IMR-90 (cell line): ENCODE results near the gene LTBP1. TPM values are rescaled to one million over a fixed set of nuclear protein-coding genes. Genes with fewer than 3 reads are reported as not detected.

Experiments used
- ATAC-seq: fragments of 200-7000 bp; cut with Tn5 transposase; 2 replicates; pipeline ENCODE4 v1.9.1; 2020; ENCODE audit warnings: low read depth, mild to moderate bottlenecking, moderate library complexity
- BruUV-seq: library from RNA; stranded (reverse); fragments of 400-500 nt; replicated peaks from 2 replicates; lab custom pipeline; 2021; lab: Mats Ljungman, UMichigan
- CTCF ChIA-PET: fragments of 300-600 bp; formaldehyde crosslinking; extraction: SDS; loops from one replicate; lab custom pipeline; 2021; ENCODE audit warnings: antibody characterized with exemption; lab: Yijun Ruan, JAX
- POLR2A ChIA-PET: fragments of 300-600 bp; sonication (Branson Sonifier 250); formaldehyde crosslinking; loops from one replicate; lab custom pipeline; 2022; ENCODE audit warnings: antibody characterized with exemption; ENCODE audit not compliant: unreplicated experiment; lab: Charles Lee
- DNase-seq: peaks from one replicate; pipeline ENCODE4 v3.0.0; 2013
- H2AFZ ChIP-seq: replicated peaks from 2 replicates; pipeline ENCODE3; 2013; ENCODE audit warnings: low read length, mild to moderate bottlenecking; ENCODE audit not compliant: poor library complexity
- H2AK5ac ChIP-seq: 2 replicates; pipeline ENCODE4 v1.6.1; 2013; ENCODE audit warnings: low read depth, low read length, inconsistent platforms
- H2AK9ac ChIP-seq: replicated peaks from 2 replicates; pipeline ENCODE3; 2013; ENCODE audit warnings: mild to moderate bottlenecking, low read depth, low read length, moderate library complexity; ENCODE audit not compliant: poor library complexity
- H2BK120ac ChIP-seq: 2 replicates; pipeline ENCODE4 v1.6.1; 2013; ENCODE audit warnings: low read depth, low read length, inconsistent platforms
- H2BK15ac ChIP-seq: 3 replicates; pipeline ENCODE4 v1.6.1; 2013; ENCODE audit warnings: low read depth, low read length, inconsistent platforms
- H2BK20ac ChIP-seq: 2 replicates; pipeline ENCODE4 v1.6.1; 2013; ENCODE audit warnings: low read depth, mild to moderate bottlenecking, inconsistent platforms, low read length, moderate library complexity
- H2BK5ac ChIP-seq: 2 replicates; pipeline ENCODE4 v1.6.1; 2013; ENCODE audit warnings: mild to moderate bottlenecking, low read depth, low read length, inconsistent platforms; ENCODE audit not compliant: poor library complexity, severe bottlenecking
- H3K14ac ChIP-seq: replicated peaks from 2 replicates; pipeline ENCODE4 v1.6.1; 2013; ENCODE audit warnings: low read depth, low read length, inconsistent platforms
- H3K18ac ChIP-seq: 2 replicates; pipeline ENCODE4 v1.6.1; 2013; ENCODE audit warnings: low read depth, low read length, control low read depth
- H3K23ac ChIP-seq: 2 replicates; pipeline ENCODE4 v1.6.1; 2013; ENCODE audit warnings: low read depth, low read length, inconsistent platforms
- H3K27ac ChIP-seq: 2 replicates; pipeline ENCODE4 v1.5.1; 2013; ENCODE audit warnings: mild to moderate bottlenecking, control low read depth, low read length; ENCODE audit not compliant: insufficient read depth
- H3K27me3 ChIP-seq: 2 replicates; pipeline ENCODE4 v1.6.1; 2013; ENCODE audit warnings: low read length; ENCODE audit not compliant: control insufficient read depth, insufficient read depth
- H3K36me3 ChIP-seq: 2 replicates; pipeline ENCODE4 v1.6.1; 2013; ENCODE audit warnings: low read length, mixed read lengths; ENCODE audit not compliant: control insufficient read depth, insufficient read depth
- H3K4ac ChIP-seq: 2 replicates; pipeline ENCODE4 v1.6.1; 2013; ENCODE audit warnings: low read depth, low read length, inconsistent platforms
- H3K4me1 ChIP-seq: 2 replicates; pipeline ENCODE4 v1.6.1; 2013; ENCODE audit warnings: low read length, mixed read lengths; ENCODE audit not compliant: control insufficient read depth, insufficient read depth
- H3K4me2 ChIP-seq: 2 replicates; pipeline ENCODE4 v1.6.1; 2013; ENCODE audit warnings: low read depth, mild to moderate bottlenecking, control low read depth, low read length, moderate library complexity
- H3K4me3 ChIP-seq: 2 replicates; pipeline ENCODE4 v1.5.1; 2013; ENCODE audit warnings: low read depth, mild to moderate bottlenecking, control low read depth, low read length, moderate library complexity; ENCODE audit not compliant: insufficient read depth
- H3K56ac ChIP-seq: 2 replicates; pipeline ENCODE4 v1.6.1; 2013; ENCODE audit warnings: low read length, inconsistent platforms; ENCODE audit not compliant: insufficient read depth; ENCODE audit errors: extremely low read depth
- H3K79me1 ChIP-seq, 2 experiments: 2 replicates each; pipeline ENCODE4 v1.6.1; 2013; ENCODE audit warnings: low read length in 2 of 2, inconsistent platforms in 1 of 2, low read depth in 1 of 2
- H3K9ac ChIP-seq: 2 replicates; pipeline ENCODE4 v1.6.1; 2013; ENCODE audit warnings: low read depth, low read length, control low read depth
- H3K9me1 ChIP-seq: 2 replicates; pipeline ENCODE4 v1.6.1; 2013; ENCODE audit warnings: low read length, inconsistent platforms; ENCODE audit not compliant: insufficient read depth
- H3K9me3 ChIP-seq: 2 replicates; pipeline ENCODE4 v1.6.1; 2013; ENCODE audit warnings: low read length; ENCODE audit not compliant: control insufficient read depth, insufficient read depth
- H4K20me1 ChIP-seq: 2 replicates; pipeline ENCODE4 v1.6.1; 2013; ENCODE audit warnings: low read length, inconsistent platforms; ENCODE audit not compliant: insufficient read depth
- H4K5ac ChIP-seq: 2 replicates; pipeline ENCODE4 v1.6.1; 2013; ENCODE audit warnings: mild to moderate bottlenecking, low read depth, low read length, control low read depth
- H4K8ac ChIP-seq, 2 experiments: 2 replicates each; pipeline ENCODE4 v1.6.1; 2013; ENCODE audit warnings: low read depth in 2 of 2, low read length in 2 of 2, control low read depth in 1 of 2, inconsistent platforms in 1 of 2
- H4K91ac ChIP-seq: 2 replicates; pipeline ENCODE4 v1.6.1; 2013; ENCODE audit warnings: low read depth, low read length, inconsistent platforms; ENCODE audit not compliant: insufficient read depth
- CHD1 ChIP-seq: IDR thresholded peaks from 2 replicates; pipeline ENCODE4 v1.6.1; 2012; ENCODE audit warnings: low read depth, low read length, improper control_type of control experiment
- CTCF ChIP-seq: conservative IDR thresholded peaks from 2 replicates; pipeline ENCODE4 v1.5.1; 2012; ENCODE audit warnings: mild to moderate bottlenecking, low read depth, low read length, improper control_type of control experiment
- ELK1 ChIP-seq: fragments of 150-350 bp; IDR thresholded peaks from 2 replicates; pipeline ENCODE4 v1.6.1; 2016; ENCODE audit warnings: low read depth, mild to moderate bottlenecking, low read length, moderate library complexity, borderline replicate concordance
- FOS ChIP-seq: fragments of 150-350 bp; IDR thresholded peaks from 2 replicates; pipeline ENCODE4 v1.6.1; 2016; ENCODE audit warnings: low read depth, low read length
- MAZ ChIP-seq: IDR thresholded peaks from 2 replicates; pipeline ENCODE4 v1.6.1; 2012; ENCODE audit warnings: low read depth, mild to moderate bottlenecking, low read length, improper control_type of control experiment, moderate library complexity, borderline replicate concordance
- MXI1 ChIP-seq: IDR thresholded peaks from 2 replicates; pipeline ENCODE4 v1.6.1; 2012; ENCODE audit warnings: low read depth, mild to moderate bottlenecking, low read length, moderate library complexity, borderline replicate concordance
- RAD21 ChIP-seq: IDR thresholded peaks from 2 replicates; pipeline ENCODE4 v1.6.1; 2012; ENCODE audit warnings: low read length, improper control_type of control experiment
- RCOR1 ChIP-seq: IDR thresholded peaks from 2 replicates; pipeline ENCODE4 v1.6.1; 2012; ENCODE audit warnings: mild to moderate bottlenecking, low read length, improper control_type of control experiment; ENCODE audit not compliant: insufficient replicate concordance
- RFX5 ChIP-seq: IDR thresholded peaks from 2 replicates; pipeline ENCODE4 v1.8.0; 2012; ENCODE audit warnings: low read depth, mild to moderate bottlenecking, low read length, moderate library complexity
- SMC3 ChIP-seq: fragments of 150-350 bp; IDR thresholded peaks from 2 replicates; pipeline ENCODE4 v1.6.1; 2016; ENCODE audit warnings: low read depth, mild to moderate bottlenecking, antibody characterized with exemption, low read length, moderate library complexity
- WGBS, 2 experiments: methylation state at CpG; one replicate each; pipeline versions ENCODE4 v1.1.5 to v1.1.7; 2013; ENCODE audit warnings: missing lambda C conversion rate in 2 of 2; ENCODE audit not compliant: insufficient read length in 1 of 2; ENCODE audit errors: extremely low coverage in 2 of 2; 5-methylcytosine and 5-hydroxymethylcytosine counted together
- dilution Hi-C: fragments of 300-500 bp; cut with HindIII; formaldehyde crosslinking; loops from one replicate; pipeline ENCODE4 v1.14.3; 2018; ENCODE audit warnings: low sequenced_read_pairs; ENCODE audit not compliant: unreplicated experiment
- in situ Hi-C: fragments of 300-500 bp; cut with MboI; formaldehyde crosslinking; loops from 3 replicates; pipeline ENCODE4 v1.14.3; 2019; ENCODE audit warnings: low sequenced_read_pairs, inconsistent platforms, mixed read lengths
- intact Hi-C: fragments of 100-400 bp; cut with micrococcal nuclease; formaldehyde crosslinking; loops from 2 replicates; pipeline ENCODE4 v1.10.0; 2022
- polyA plus RNA-seq, 3 experiments: library from polyadenylated mRNA; depleted of rRNA; stranded (reverse); fragments of >200 nt; gene quantifications; 2 replicates each; pipeline ENCODE4 v1.2.3, GENCODE V29; 2012; ENCODE audit warnings: low replicate concordance in 1 of 3
- total RNA-seq: library from RNA; depleted of rRNA; stranded (reverse); fragments of >200 nt; gene quantifications from 2 replicates; pipeline ENCODE4 v1.2.3, GENCODE V29; 2012

The LTBP1 gene
- total and polyA plus RNA-seq, 2 of the 4 experiments (the other 2 are of a cell fraction): 235 to 326 TPM

- ATAC-seq (no peak), DNase-seq (no peak)
- Histone ChIP-seq H3K4me3 (no peak overlapping the region), H3K4me1 (peaks cover 17% of the 10 kb centered on the region), H3K18ac (no peak overlapping the region), H2BK120ac (no peak overlapping the region), H2AK9ac (no peak overlapping the region), H3K4ac (no peak overlapping the region), H4K20me1 (0 out of 2 replicates have a peak, but pooled peaks cover 5% of the 10 kb centered on the region), H3K9ac (no peak overlapping the region), H3K56ac (no peak overlapping the region), H2AK5ac (no peak overlapping the region), H2AFZ (no peak overlapping the region), H3K79me1 (peaks cover 7 to 34% of the 10 kb centered on the region in 2 experiments; a peak in 2 of 4 replicates), H3K9me1 (peaks cover 12% of the 10 kb centered on the region; the same call in 1 of the 2 replicates), H3K23ac (no peak overlapping the region), H3K27me3 (no peaks in the 10 kb centered on the region), H3K9me3 (no peaks in the 10 kb centered on the region), H4K8ac (no peak overlapping the region), H2BK5ac (no peak overlapping the region), H2BK15ac (no peak overlapping the region), H3K36me3 (peaks cover 38% of the 10 kb centered on the region), H4K91ac (no peak overlapping the region), H3K14ac (no peak overlapping the region), H2BK20ac (no peak overlapping the region), H3K4me2 (no peak overlapping the region), H4K5ac (no peak overlapping the region), H3K27ac (no peak overlapping the region; the same call in 1 of the 2 replicates)
- WGBS, 2 experiments: no CpG with 5 or more reads among the region's 5 CpGs
- dilution Hi-C loops (no loop called here), intact Hi-C loops (no loop called here), in situ Hi-C loops (no loop called here)
- POLR2A ChIA-PET: no interaction called here
- no TSS peak for BruUV-seq
- CTCF ChIA-PET: no interaction called here
- no peak for TF ChIP-seq CTCF
- TF ChIP-seq RAD21: no peak
- no peak for TF ChIP-seq RCOR1
- no peak for TF ChIP-seq MAZ
- no peak for TF ChIP-seq FOS
- no peak for TF ChIP-seq CHD1
- no peak for TF ChIP-seq MXI1
- TF ChIP-seq SMC3: no peak
- no peak for TF ChIP-seq RFX5
- no peak for TF ChIP-seq ELK1
These were observed 370.7 kb downstream of the LTBP1 start for GRCh38 chr2:33317369-33318007.
